IPS-20b (cell line): ENCODE results near the gene FAM136A.
"Not testable (repeated sequence)": the region's sequence is repeated elsewhere in the genome, so short reads cannot be mapped to it uniquely, and the experiment has no call there.

Source experiments
- H3K27ac ChIP-seq: one replicate; pipeline ENCODE4 v1.5.1; 2013; ENCODE audit warnings: low read length
- H3K27me3 ChIP-seq: 2 replicates; pipeline ENCODE4 v1.6.1; 2013; ENCODE audit warnings: mild to moderate bottlenecking, low read length, inconsistent platforms; ENCODE audit not compliant: insufficient read depth
- H3K36me3 ChIP-seq: 2 replicates; pipeline ENCODE4 v1.6.1; 2013; ENCODE audit warnings: low read depth, mild to moderate bottlenecking, inconsistent platforms, low read length, moderate library complexity; ENCODE audit not compliant: insufficient read depth
- H3K4me1 ChIP-seq: 2 replicates; pipeline ENCODE4 v1.6.1; 2013; ENCODE audit warnings: mild to moderate bottlenecking, control low read depth, inconsistent platforms, low read length, moderate library complexity; ENCODE audit not compliant: insufficient read depth
- H3K4me3 ChIP-seq: 2 replicates; pipeline ENCODE4 v1.5.1; 2013; ENCODE audit warnings: mild to moderate bottlenecking, low read length, inconsistent platforms
- H3K9ac ChIP-seq: 2 replicates; pipeline ENCODE4 v1.6.1; 2013; ENCODE audit warnings: low read depth, mild to moderate bottlenecking, inconsistent platforms, low read length, moderate library complexity
- H3K9me3 ChIP-seq: 2 replicates; pipeline ENCODE4 v1.6.1; 2013; ENCODE audit warnings: mild to moderate bottlenecking, low read depth, low read length, inconsistent platforms; ENCODE audit not compliant: insufficient read depth

FAM136A gene

DNA sequence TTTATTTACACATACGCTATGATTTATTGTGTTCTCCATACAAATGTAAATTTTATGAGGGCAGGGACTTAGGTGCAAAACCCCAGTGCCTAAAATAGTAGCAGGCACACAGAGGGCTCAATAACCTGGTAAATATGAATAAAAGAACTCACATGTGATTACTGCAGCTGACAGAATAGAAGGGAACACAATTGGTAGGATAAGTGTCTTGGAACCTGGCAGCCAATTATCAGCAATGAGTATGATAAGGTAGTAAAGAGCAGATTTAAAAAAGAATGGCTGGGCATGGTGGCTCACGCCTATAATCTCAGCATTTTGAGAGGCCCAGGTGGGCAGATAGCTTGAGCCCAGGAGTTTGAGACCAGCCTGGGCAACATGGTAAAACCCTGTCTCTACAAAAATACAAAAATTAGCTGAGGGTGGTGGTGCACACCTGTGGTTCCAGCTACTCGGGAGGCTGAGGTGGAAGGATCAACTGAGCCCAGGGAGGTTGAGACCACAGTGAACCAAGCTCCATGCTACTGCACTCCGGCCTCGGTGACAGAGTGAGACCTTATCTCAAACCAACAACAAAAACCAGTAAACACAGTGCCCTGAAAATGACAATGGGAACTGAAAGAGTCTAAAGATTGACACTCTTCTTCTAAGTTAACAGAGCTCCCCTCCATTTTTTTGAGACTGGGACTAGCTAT lies 18.2 kb downstream of the FAM136A start:
- Histone ChIP-seq H3K27ac (no peak overlapping the region), H3K9ac (no peak overlapping the region), H3K4me3 (no peak overlapping the region), H3K36me3 (peaks cover 96% of the 10 kb centered on the region), H3K9me3 (no peaks in the 10 kb centered on the region), H3K27me3 (no peaks in the 10 kb centered on the region), H3K4me1 (no peaks in the 10 kb centered on the region)

DNA sequence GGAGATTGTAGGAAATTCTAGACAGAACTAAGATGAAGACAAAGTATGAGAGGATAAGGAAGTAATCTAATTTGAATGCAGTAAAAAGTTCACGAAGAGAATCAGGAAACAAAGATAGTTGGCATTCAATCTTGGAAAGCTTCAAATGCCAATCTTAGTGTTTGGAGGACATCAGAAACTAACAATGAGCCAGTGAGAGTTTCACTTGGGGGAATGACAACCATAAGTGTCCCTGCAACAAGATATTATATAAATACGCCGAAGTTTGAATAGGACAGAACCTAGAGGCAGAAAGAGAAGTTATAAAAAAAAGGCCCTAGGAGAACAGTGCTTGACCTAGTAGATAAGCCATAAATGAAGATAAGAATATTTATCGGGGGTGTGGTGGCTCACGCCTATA lies 19.4 kb downstream of the FAM136A start:
- Histone ChIP-seq H3K27me3 (no peaks in the 10 kb centered on the region), H3K9me3 (no peaks in the 10 kb centered on the region), H3K9ac (no peak overlapping the region), H3K36me3 (peaks cover 94% of the 10 kb centered on the region), H3K4me1 (no peaks in the 10 kb centered on the region), H3K4me3 (no peak overlapping the region), H3K27ac (no peak overlapping the region)

DNA sequence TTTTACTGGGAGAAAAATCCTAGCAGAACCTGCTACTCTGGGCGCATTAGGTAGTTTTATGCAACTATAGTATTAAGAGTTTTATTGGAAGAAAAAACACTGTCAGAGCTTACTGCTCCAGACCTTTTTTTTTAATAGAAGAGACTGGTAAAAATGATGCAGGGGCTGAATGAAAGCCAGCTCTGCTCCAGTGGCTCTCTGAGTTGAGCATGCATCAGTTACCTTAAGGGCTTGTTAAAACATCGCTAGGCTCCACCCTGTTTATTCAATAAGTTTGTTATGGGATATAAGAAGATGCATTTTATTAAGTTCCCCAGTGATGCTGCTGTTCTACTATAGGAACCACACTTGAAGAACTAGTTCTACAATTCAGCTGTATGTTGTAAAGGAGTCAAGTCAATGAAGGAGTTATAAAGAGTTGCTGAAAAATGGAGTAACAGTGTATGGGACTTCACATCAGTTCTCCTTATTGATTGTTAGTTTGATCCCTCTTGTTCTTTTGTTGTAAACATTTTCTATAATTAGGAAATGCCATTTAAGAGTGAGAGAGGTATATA lies 21.5 kb downstream of the FAM136A start:
- H3K4me3 ChIP-seq = no peak overlapping the region
- H3K27me3 ChIP-seq = no peaks in the 10 kb centered on the region
- no peak overlapping the region for H3K27ac ChIP-seq
- H3K9ac ChIP-seq = no peak overlapping the region
- H3K36me3 ChIP-seq = peaks cover 90% of the 10 kb centered on the region
- H3K4me1 ChIP-seq = no peaks in the 10 kb centered on the region
- H3K9me3 ChIP-seq = no peaks in the 10 kb centered on the region

DNA sequence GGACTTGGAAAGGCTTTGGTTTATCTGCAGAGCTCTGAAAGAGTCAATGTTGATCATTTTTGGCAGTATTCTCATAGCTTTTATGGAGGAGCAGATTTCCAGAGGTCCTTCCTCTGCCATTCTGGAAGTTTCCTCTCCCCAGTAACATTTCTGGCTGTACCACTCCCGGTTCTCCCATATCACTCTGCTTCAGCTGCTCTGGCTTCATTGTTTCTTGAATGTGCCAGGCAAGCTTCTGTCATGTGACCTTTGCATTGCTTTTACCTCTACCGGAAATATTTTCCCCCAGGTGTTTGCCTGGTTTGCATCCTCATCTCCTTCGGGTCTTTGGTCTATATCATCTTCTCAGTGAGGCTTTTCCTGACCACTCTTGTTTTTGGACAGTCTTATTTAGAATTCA lies 31.5 kb downstream of the FAM136A start:
- no peaks in the 10 kb centered on the region for H3K4me1 ChIP-seq
- H3K27me3 ChIP-seq = no peaks in the 10 kb centered on the region
- peaks cover 21% of the 10 kb centered on the region for H3K36me3 ChIP-seq
- H3K9ac ChIP-seq = no peak overlapping the region
- no peak overlapping the region for H3K4me3 ChIP-seq
- H3K9me3 ChIP-seq = peaks cover 5% of the 10 kb centered on the region; the same call in 1 of the 2 replicates
- H3K27ac ChIP-seq = no peak overlapping the region

DNA sequence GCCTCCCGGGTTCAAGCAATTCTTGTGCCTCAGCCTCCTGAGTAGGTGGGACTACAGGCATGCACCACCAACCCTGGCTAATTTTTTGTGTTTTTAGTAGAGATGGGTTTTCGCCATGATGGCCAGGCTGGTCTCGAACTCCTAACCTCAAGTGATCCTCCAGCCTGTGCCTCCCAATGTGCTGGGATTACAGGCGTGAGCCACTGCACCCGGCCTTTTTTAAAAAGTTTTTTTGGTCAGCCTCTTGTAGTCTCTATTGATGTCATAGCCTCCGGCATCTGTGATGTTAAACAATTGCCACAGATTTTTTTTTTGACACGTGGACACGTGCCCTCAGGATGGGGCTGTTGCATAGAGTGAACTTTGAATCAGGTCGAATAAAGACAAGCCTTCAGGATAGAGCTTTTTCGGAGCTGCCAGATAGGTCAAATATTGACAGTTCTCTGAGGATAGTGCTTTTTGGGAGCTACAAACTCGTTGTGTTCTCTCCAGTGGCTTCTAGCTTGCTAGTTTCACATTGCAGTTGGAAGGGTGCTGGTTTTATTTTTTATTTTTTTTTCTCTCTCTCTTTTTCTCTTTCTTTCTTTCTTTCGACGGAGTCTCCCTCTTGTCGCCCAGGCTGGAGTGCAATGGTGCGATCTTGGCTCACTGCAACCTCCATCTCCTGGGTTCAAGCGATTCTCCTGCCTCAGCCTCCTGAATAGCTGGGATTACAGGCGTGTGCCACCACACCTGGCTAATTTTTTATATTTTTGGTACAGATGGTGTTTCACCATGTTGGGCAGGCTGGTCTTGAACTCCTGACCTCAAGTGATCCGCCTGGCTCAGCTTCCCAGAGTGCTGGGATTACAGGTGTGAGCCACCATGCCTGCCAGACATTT lies 32.2 kb downstream of the FAM136A start:
- not testable (repeated sequence) for H3K9ac ChIP-seq, H3K4me1 ChIP-seq, H3K27me3 ChIP-seq, H3K4me3 ChIP-seq, H3K9me3 ChIP-seq, H3K27ac ChIP-seq
- H3K36me3 ChIP-seq = peaks cover 21% of the 10 kb centered on the region

DNA sequence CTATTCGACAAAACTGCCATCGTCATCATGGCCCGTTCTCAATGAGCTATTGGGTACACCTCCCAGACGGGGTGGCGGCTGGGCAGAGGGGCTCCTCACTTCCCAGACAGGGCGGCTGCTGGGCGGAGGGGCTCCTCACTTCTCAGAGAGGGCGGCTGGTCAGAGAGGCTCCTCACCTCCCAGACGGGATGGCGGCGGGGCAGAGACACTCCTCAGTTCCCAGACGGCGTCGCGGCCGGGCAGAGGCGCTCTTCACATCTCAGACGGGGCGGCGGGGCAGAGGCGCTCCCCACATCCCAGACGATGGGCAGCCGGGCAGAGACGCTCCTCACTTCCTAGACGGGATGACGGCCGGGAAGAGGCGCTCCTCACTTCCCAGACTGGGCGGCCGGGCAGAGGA lies 34.9 kb downstream of the FAM136A start:
- H3K27me3 ChIP-seq, H3K27ac ChIP-seq, H3K9ac ChIP-seq, H3K4me3 ChIP-seq, H3K9me3 ChIP-seq, H3K4me1 ChIP-seq: not testable (repeated sequence)
- peaks cover 33% of the 10 kb centered on the region for H3K36me3 ChIP-seq

DNA sequence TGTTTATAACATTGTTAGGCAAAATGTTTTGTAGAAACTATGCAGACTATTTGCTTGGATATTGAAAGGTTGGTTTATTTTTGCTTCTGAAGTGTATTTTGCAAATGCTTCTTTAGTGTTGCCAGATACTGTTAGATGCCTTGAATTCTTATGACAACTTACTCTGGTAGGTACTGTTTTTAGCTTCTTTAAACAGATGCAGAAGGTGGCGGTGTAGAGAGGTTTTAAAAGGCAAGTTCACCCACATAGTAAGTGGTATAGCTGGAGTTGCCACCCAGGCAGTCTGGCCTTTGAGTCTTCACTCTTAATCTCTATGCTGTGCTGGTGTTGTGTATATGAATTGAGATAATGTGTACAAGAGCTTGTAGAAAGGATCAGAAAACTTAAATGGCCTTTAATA lies 40.4 kb downstream of the FAM136A start:
- H3K36me3 ChIP-seq = peaks cover 46% of the 10 kb centered on the region
- H3K9me3 ChIP-seq = peaks cover 5% of the 10 kb centered on the region; the same call in 1 of the 2 replicates
- no peak overlapping the region for H3K4me3 ChIP-seq
- peaks cover 13% of the 10 kb centered on the region for H3K4me1 ChIP-seq
- H3K27me3 ChIP-seq = peaks cover 5% of the 10 kb centered on the region; the same call in 1 of the 2 replicates
- no peak overlapping the region for H3K27ac ChIP-seq
- H3K9ac ChIP-seq = no peak overlapping the region

DNA sequence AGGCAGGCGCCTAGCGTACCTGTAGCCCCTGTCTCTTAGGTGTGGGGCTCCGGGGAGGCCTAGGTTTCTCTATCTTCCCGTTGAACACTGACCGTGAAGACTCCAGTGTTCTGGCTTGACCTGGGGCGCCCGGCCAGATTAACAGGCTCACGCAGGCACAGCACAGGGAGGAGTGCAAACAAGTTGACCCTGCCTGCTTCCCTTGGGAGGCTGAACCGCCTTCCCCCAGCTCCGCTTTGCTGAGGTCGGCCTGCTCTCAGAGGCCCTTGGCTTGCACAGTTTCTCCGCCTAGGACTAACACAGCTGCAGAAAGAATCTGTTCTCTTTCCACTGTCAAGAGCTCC lies 43.4 kb downstream of the FAM136A start:
- Histone ChIP-seq H3K27ac (no peak overlapping the region), H3K27me3 (peaks cover 5% of the 10 kb centered on the region; the same call in 1 of the 2 replicates), H3K4me3 (peak overlapping the region; percentile 96), H3K36me3 (peaks cover 28% of the 10 kb centered on the region), H3K9me3 (no peaks in the 10 kb centered on the region), H3K4me1 (peaks cover 13% of the 10 kb centered on the region), H3K9ac (peak overlapping the region; percentile 79)

DNA sequence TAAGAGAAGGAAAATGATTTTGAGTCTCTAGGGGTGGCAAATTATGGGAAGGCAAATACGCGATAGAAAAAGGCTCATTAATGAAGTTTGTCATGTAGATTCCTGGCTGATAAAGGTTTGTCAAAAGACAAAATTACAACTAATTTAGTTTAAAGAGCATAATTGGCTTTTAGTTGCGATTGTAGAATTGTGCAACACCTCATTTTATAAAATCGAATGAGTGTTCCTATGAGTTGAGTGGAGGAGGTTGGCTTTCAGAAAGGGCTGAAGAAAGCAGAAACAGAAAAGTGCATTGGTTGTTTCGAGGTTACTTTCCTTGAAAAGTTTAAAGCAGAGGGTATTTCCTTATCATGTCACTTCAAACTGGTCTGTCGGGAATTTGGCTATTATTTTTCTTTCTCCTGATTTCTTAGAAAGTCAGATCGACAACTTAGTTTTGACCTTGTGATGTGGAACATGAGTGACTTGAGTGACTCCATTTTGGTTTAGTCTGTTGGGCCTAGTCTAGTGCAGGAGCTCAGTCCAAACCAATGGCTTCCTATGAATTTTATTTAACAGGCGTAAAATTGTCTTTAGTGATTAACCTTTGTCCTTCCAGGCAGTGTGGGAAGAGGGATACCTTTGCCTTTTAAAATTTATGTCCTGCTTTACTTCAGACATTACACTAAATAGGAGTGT lies 46.1 kb downstream of the FAM136A start:
- Histone ChIP-seq H3K27me3 (peaks cover 5% of the 10 kb centered on the region; the same call in 1 of the 2 replicates), H3K4me3 (no peak overlapping the region), H3K4me1 (peaks cover 5% of the 10 kb centered on the region; the same call in 1 of the 2 replicates), H3K9ac (no peak overlapping the region), H3K27ac (no peak overlapping the region), H3K9me3 (no peaks in the 10 kb centered on the region), H3K36me3 (peaks cover 7% of the 10 kb centered on the region; the same call in 1 of the 2 replicates)

DNA sequence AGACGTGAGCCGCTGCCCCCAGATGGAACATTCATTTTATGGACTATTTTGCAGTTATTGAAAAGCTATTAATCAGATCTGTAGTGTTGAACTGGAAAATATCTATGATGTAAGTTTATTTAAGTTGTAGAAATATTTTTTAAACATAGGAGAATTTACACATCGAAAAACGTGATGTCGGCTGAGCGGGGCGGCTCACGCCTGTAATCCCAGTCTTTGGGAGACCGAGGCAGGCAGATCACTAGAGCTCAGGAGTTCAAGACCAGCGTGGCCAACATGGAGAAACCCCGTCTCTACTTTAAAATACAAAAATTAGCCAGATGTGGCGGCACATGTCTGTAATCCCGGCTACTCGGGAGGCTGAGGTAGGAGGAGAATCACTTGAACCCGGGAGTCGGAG lies 51.4 kb downstream of the FAM136A start:
- Histone ChIP-seq H3K27me3 (no peaks in the 10 kb centered on the region), H3K4me3 (no peak overlapping the region), H3K9ac (no peak overlapping the region), H3K9me3 (no peaks in the 10 kb centered on the region), H3K36me3 (peaks cover 4% of the 10 kb centered on the region; the same call in 1 of the 2 replicates), H3K27ac (no peak overlapping the region), H3K4me1 (peaks cover 5% of the 10 kb centered on the region; the same call in 1 of the 2 replicates)

DNA sequence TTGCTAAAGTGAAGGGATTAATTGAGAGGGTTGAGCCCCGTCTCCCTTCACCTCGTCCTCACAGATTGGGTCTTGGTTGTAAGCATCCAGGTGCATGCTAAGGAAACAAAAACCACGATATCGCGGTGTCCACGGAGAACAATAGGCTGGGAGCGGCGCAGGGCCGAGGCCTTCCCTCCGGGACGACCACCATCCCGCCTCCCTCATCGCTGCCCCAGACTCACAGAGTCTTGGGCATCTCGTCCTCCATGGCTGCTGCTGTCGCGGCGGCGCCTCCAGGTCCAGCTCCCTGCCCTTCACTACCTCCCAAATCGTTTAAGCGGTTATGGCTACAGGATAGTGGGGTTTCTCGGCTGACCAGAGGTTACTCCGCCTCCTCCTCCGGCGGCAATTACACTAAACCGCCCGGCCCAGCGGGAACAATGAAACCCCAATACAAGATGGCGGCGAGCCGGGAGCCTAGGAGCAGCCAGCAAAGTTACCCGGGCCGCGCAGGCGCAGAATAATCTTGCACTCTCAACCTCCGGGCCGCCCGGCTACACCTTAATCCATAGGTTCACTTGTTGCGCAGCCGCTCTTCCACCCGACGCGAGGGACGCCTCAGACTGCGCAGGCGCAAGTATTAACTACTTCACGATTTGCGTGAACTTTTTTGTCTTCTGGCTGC lies 53.6 kb downstream of the FAM136A start, which contains the start of gene TIA1:
TSS of gene TIA1 (minus strand) at position 448 of the 667 bp plus-strand sequence. CDS start at position 250, 198 bp downstream.
- peaks cover 6% of the 10 kb centered on the region; the same call in 1 of the 2 replicates for H3K36me3 ChIP-seq
- H3K9ac ChIP-seq = peak within 1 kb of the TSS; percentile 99
- H3K9me3 ChIP-seq = no peaks in the 10 kb centered on the region
- H3K4me3 ChIP-seq = peak within 1 kb of the TSS; percentile 89
- H3K4me1 ChIP-seq = peaks cover 6% of the 10 kb centered on the region; the same call in 1 of the 2 replicates
- H3K27ac ChIP-seq = peak within 1 kb of the TSS; percentile 99
- H3K27me3 ChIP-seq = no peaks in the 10 kb centered on the region
